Testis (tissue), 2 donors: ENCODE measurements around the gene SMAD3.

Experiments used
- POLR2A ChIP-seq: fragments of 450-650 bp; IDR thresholded peaks from one replicate; pipeline ENCODE4 v1.6.1; 2017; ENCODE audit warnings: antibody characterized with exemption, mild to moderate bottlenecking, moderate library complexity
- TF ChIP-seq, protein P1 (sequence below), 3 experiments: fragments of 450-650 bp in 2 of 3; fragments of 200-600 bp in 1 of 3; sonication (generic) in 1 of 3; IDR thresholded peaks; one replicate each; pipeline ENCODE4 v1.5.1; 2016 to 2019; ENCODE audit warnings: antibody characterized with exemption in 3 of 3, mild to moderate bottlenecking in 2 of 3, moderate library complexity in 1 of 3

DNA sequence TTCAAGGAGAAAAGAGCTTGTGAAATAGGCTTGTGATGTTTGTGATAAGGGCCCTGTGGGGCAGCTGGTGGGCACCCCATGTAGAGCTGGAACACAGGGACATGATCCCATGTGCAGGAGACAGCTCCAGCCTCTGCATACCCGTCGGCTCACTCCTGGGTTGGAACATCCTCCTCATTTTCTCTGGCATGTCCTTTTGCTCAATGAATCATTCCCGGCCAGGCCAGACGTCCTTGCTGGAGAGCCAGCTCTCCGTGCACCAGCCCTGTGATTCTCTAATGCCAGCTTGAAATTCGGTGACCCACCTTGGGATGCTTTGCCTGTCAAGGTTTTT lies 77.3 kb downstream of the SMAD3 start:
- TF ChIP-seq, protein P1, sequence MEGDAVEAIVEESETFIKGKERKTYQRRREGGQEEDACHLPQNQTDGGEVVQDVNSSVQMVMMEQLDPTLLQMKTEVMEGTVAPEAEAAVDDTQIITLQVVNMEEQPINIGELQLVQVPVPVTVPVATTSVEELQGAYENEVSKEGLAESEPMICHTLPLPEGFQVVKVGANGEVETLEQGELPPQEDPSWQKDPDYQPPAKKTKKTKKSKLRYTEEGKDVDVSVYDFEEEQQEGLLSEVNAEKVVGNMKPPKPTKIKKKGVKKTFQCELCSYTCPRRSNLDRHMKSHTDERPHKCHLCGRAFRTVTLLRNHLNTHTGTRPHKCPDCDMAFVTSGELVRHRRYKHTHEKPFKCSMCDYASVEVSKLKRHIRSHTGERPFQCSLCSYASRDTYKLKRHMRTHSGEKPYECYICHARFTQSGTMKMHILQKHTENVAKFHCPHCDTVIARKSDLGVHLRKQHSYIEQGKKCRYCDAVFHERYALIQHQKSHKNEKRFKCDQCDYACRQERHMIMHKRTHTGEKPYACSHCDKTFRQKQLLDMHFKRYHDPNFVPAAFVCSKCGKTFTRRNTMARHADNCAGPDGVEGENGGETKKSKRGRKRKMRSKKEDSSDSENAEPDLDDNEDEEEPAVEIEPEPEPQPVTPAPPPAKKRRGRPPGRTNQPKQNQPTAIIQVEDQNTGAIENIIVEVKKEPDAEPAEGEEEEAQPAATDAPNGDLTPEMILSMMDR (IDR thresholded peaks at IDR 0.05) = no peak
- no peak for TF ChIP-seq POLR2A
